Activated T-cell treated with anti-CD3 and anti-CD28 coated beads, Interleukin-2, amount 50 U/mL, for 24 hours (primary cell): ENCODE measurements around the gene NET1.
"Not testable (repeated sequence)": the region's sequence is repeated elsewhere in the genome, so short reads cannot be mapped to it uniquely, and the experiment has no call there.

Experiments
- DNase-seq: peaks from one replicate; pipeline ENCODE4 v3.0.0-alpha.2; 2020
- H3K27ac Mint-ChIP-seq: 2 replicates; pipeline ENCODE4 v1.8.0; 2020; ENCODE audit warnings: mild to moderate bottlenecking, mixed read lengths
- H3K27me3 Mint-ChIP-seq: 2 replicates; pipeline ENCODE4 v1.8.0; 2020; ENCODE audit warnings: mixed read lengths
- H3K36me3 Mint-ChIP-seq: 2 replicates; pipeline ENCODE4 v1.8.0; 2020; ENCODE audit warnings: low read depth, mixed read lengths
- H3K4me1 Mint-ChIP-seq: 2 replicates; pipeline ENCODE4 v1.8.0; 2020; ENCODE audit warnings: low read depth, mixed read lengths
- H3K4me3 Mint-ChIP-seq: 2 replicates; pipeline ENCODE4 v1.8.0; 2020; ENCODE audit warnings: mild to moderate bottlenecking, moderate library complexity, mixed read lengths
- H3K9me3 Mint-ChIP-seq: 2 replicates; pipeline ENCODE4 v1.8.0; 2020; ENCODE audit warnings: mixed read lengths

NET1 gene

DNA sequence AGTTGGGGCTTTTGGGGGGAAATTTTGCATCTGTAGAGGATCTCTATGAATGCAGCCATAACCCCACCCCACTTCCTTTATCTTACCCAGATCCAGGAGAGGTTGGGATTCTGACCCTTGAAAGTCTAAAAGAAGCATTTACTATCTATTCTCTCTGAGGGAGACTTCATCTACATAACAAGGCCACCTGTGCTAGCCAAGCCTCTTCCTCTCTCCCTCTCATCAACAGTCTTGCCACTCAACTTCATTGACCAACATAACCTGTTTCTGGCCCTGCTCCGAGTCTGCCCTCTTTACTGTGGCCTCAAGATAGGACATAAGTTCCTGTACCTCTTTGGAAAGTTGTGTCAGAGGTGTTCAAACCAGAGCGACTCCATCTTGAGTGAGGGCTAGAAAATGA is 27.1 kb upstream of the NET1 start:
- H3K9me3 Mint-ChIP-seq = peaks cover 14% of the 10 kb centered on the region
- DNase-seq = no peak
- no peaks in the 10 kb centered on the region for H3K36me3 Mint-ChIP-seq
- no peaks in the 10 kb centered on the region for H3K27me3 Mint-ChIP-seq
- H3K4me1 Mint-ChIP-seq = no peaks in the 10 kb centered on the region
- no peak overlapping the region for H3K27ac Mint-ChIP-seq
- no peak overlapping the region for H3K4me3 Mint-ChIP-seq

DNA sequence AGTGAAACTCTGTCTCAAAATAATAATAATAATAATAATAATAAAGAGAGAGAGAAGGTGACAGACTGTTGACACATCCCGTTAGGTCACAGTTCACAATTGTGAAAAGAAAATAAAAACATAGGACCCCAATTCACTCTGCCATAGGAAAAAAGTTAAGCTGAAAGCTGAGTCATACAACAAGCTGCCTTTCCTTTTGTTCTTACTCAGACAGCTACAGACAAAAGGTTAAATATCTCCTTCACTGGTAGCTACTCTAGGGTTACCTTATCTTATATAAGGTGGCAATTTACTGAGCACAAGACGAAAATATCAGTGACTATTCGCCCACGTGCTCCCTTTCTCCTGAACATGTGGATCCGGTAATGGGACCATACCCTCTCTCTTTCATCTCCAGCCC is 25.2 kb upstream of the NET1 start:
- peak overlapping the region; percentile 7 for H3K27ac Mint-ChIP-seq
- H3K36me3 Mint-ChIP-seq = no peaks in the 10 kb centered on the region
- no peaks in the 10 kb centered on the region for H3K27me3 Mint-ChIP-seq
- H3K4me3 Mint-ChIP-seq = no peak overlapping the region
- H3K9me3 Mint-ChIP-seq = peaks cover 30% of the 10 kb centered on the region
- DNase-seq = no peak
- no peaks in the 10 kb centered on the region for H3K4me1 Mint-ChIP-seq

DNA sequence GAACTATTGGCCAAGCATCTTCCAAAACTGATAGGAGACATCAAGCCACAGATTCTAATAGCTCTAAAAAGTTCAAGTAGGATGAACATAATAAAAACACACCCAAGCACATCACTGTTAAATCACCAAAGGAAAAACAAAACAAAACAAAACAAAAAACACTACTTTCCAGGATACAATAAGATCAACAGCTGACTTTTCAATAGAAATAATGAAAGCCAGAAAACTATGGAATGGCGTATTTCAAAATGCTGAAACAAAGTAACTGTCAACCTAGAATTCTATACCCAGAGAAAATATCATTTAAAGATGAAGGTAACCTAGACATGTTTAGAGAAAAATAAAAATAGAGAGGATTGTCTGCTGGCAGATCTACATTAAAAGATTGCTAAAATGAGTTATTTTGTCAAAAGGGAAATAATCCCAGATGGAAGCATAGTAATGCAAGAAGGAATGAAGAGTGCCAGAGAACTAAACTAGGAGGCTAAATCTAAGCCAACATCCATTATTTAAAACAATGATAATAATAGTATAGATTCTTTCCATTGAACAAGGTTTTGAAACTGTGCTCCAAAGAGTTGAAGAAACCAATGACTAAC is 21.7 kb upstream of the NET1 start:
- no peaks in the 10 kb centered on the region for H3K4me1 Mint-ChIP-seq
- H3K36me3 Mint-ChIP-seq = no peaks in the 10 kb centered on the region
- peaks cover 13% of the 10 kb centered on the region for H3K27me3 Mint-ChIP-seq
- DNase-seq = no peak
- peaks cover 30% of the 10 kb centered on the region for H3K9me3 Mint-ChIP-seq
- no peak overlapping the region for H3K27ac Mint-ChIP-seq
- H3K4me3 Mint-ChIP-seq = no peak overlapping the region

DNA sequence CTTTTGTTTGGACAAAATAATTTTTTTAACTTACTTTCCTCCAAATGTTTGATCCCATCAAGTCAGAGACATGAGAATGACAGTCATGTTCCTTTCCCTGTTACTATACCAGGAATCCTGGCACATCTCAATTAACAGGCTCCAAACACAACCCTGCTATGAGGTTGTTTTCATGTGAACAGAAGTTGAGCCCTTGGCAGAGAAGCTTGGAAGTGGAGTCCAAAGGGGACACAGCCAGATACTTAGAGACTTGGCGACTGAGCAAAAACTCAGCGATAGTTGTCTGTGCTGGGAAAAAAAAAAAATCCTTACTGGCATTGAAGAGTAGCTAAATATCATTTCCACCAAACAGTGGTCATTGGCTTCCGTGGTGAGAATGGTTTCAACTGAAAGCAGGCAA is 20.6 kb upstream of the NET1 start:
- Mint-ChIP-seq H3K27me3 (peaks cover 14% of the 10 kb centered on the region), H3K4me3 (no peak overlapping the region), H3K27ac (no peak overlapping the region), H3K9me3 (peaks cover 30% of the 10 kb centered on the region), H3K4me1 (no peaks in the 10 kb centered on the region), H3K36me3 (no peaks in the 10 kb centered on the region)
- DNase-seq = no peak

DNA sequence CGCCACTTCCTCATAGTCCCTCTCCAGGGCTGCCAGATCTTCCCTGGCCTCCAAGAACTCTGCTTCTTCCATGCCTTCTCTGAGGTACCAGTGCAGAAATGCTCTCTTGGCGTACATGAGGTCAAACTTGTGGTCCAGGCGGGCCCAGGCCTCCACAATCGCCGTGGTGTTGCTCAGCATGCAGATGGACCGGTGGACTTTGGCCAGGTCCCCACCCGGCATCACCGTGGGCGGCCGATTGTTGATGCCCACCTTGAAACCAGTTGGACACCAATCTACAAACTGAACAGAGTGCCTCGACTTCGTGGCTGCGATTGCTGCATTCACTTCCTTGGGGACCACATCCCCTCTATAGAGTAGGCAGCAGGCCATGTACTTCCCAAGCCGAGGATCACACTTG is 18.8 kb upstream of the NET1 start:
- Mint-ChIP-seq H3K36me3 (no peaks in the 10 kb centered on the region), H3K27me3 (peaks cover 20% of the 10 kb centered on the region), H3K9me3 (peaks cover 27% of the 10 kb centered on the region), H3K4me1 (no peaks in the 10 kb centered on the region), H3K4me3 (no peak overlapping the region), H3K27ac (no peak overlapping the region)
- DNase-seq = no peak

DNA sequence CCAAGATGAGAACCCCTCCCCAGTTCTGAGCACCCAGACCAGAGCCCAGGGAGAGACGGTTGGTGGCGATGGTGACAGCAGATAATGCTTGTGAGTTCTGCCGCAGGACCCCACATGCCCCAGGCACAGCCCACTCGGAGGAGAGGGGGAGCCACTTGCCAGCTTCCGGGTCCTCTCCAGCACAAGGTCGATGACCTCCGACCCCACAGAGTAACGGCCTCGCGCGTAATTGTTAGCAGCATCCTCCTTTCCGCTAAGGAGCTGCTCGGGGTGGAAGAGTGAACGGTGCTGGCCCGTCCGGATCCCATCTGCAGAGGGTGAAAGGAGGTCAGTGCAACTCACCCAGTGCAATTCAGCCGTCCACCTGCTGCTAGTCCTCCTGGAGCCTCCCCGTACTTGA is 17.2 kb upstream of the NET1 start:
- Mint-ChIP-seq H3K4me3 (no peak overlapping the region), H3K4me1 (no peaks in the 10 kb centered on the region), H3K27ac (no peak overlapping the region), H3K27me3 (peaks cover 29% of the 10 kb centered on the region), H3K36me3 (no peaks in the 10 kb centered on the region), H3K9me3 (peaks cover 17% of the 10 kb centered on the region)
- DNase-seq = no peak

DNA sequence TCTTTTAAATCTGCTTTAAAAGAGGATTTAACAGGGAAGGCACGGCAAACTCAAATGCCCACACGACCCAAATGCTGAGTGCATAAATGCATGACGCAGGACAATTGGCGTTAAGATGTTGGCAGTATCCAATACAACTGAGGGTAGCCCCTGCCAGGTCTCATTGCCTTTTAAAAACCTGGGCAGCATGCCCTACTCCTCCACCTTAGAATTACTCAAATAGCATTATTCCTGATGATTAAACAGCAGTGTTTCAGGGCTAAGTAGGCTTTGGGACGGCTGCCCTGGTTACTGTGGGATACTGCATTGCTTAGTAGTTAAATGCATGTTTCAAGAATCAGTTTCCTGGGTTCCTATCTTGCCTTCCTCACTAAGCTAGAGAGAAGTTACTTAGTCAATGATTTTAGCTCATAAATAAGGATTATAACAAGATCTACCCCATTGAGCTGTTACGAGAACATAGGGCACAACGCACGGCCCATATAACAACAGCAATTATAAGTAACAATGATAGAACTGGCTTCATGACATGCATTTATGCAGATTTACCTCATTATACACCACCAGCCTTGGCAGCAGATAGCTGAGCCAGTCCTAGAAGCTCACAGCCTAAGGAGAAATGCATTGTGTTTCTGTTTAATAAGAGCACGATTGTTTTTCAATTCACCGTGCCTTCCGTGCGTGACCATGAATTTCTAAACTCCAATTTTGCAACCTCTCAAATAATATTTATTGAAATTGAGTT is 15.6 kb upstream of the NET1 start:
- no peaks in the 10 kb centered on the region for H3K4me1 Mint-ChIP-seq
- H3K27me3 Mint-ChIP-seq = peaks cover 33% of the 10 kb centered on the region
- H3K27ac Mint-ChIP-seq = no peak overlapping the region
- H3K9me3 Mint-ChIP-seq = peaks cover 3% of the 10 kb centered on the region
- no peak overlapping the region for H3K4me3 Mint-ChIP-seq
- no peaks in the 10 kb centered on the region for H3K36me3 Mint-ChIP-seq
- no peak for DNase-seq

DNA sequence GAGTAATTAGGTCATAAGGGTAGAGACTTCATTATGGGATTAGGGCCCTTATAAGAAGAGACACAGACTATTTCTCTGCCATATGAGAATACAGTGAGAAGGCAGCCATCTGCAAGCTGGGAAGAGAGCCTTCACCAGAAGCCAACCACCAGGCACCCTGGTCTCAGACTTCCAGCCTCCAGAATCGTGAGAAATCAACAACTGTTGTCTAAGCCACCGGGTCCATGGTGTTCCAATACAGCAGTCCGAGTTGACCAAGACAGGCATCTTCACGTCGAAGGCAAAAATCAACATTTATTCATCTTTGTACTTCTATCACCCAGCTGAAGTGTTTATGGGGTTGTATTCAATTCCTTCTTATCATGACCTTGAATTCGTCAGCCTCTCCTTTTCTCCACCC is 13.0 kb upstream of the NET1 start:
- H3K27ac Mint-ChIP-seq = no peak overlapping the region

DNA sequence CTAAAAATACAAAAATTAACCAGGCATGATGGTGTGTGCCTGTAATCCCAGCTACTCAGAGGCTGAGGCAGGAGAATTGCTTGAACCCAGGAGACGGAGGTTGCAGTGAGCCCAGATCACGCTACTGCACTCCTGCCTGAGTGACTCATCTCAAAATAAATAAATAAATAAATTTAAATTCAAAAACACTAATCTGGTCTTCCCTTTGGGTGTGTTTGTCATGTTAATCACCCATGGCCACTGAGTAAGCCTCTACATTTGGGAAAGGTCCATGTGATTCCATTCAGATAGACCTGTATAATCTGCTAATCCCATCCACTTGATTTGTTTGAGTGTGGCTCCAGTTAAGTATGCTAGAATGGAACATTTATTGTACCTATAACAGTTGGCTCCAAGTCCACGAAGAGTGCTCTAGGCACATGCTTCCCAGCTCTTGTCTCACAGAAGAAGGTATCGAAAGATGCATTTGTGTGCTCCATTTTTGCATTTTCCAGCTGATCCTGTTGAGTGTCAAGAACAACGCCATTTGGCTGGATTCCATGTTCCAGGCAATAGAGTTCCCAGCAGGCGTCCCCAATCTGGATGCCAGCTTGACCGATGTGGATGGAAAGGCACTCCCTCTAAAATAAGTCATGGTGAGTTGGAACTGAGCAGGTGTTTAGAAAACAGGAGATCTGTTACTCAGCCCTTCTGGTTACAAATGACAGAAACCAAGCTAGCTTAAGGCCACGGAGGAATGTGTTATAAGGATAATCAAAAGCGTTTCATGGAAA is 11.7 kb upstream of the NET1 start:
- Mint-ChIP-seq H3K4me3 (no peak overlapping the region), H3K4me1 (no peaks in the 10 kb centered on the region), H3K27me3 (peaks cover 20% of the 10 kb centered on the region), H3K36me3 (no peaks in the 10 kb centered on the region), H3K27ac (no peak overlapping the region), H3K9me3 (no peaks in the 10 kb centered on the region)
- DNase-seq = no peak

More for the DNA sequence above, 13.0 kb upstream of the NET1 start:
- Mint-ChIP-seq H3K4me1 (no peaks in the 10 kb centered on the region), H3K36me3 (no peaks in the 10 kb centered on the region), H3K4me3 (no peak overlapping the region), H3K27me3 (peaks cover 20% of the 10 kb centered on the region), H3K9me3 (no peaks in the 10 kb centered on the region)
- DNase-seq = no peak

DNA sequence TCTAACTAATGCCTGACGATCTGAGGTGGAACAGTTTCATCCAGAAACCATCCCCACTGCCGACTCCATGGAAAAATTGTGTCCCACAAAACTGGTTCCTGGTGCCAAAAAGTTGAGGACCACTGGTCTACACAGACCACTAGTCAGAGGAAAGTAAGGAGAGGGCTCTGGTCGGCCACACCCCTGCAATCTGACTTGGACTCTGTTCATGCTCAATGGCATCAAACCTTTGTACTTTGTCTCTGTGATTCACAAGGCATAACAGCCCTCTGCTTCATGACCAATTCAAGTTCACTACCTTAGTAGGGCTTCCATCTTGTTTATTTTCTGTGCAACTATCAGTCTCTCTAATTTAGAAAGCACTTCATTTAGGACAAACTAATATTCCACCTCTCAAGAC is 9.6 kb upstream of the NET1 start:
- Mint-ChIP-seq H3K4me3 (no peak overlapping the region), H3K27ac (no peak overlapping the region), H3K36me3 (no peaks in the 10 kb centered on the region), H3K4me1 (no peaks in the 10 kb centered on the region), H3K9me3 (no peaks in the 10 kb centered on the region), H3K27me3 (peaks cover 14% of the 10 kb centered on the region)
- DNase-seq = no peak

DNA sequence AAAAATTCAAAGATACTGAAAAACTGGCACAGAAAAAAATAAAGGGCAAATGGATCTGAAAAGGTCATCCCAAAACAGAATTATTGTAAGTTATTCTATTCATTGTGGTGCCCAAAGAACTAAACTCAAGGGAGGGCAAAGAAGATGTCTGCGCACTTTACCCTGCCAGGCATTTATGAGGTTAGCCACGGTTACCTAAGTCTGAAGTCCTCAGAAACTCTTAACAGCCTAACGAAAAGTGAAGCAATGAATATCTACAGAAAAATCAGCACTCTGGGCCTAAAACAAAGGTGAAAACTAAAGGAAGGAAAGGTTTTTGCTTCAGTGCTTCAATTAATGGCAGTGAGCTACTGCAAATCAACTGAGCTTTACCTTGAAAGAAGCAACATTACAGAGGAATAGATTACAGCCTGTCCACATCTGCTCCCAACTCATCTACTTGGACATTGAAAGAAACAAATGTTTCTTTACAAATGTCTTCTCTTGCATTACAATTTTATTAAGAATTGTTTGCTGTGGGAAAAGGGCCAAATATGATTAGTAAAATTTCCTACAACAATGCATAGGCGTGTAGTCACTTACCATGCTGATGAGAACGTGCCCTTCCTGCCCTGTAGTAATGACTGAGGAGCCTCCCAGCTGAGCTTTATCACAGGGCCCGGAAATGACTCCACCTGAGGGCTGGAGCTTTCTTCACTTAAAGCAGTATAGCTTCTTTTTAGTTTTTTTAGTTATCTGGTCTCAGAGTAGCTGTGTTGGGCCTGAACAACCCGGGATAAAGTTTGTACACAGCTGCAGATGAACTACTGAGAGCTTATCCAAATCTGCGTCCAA is 7.9 kb upstream of the NET1 start, which contains the start of gene TUBAL3:
Gene TUBAL3 (minus strand): TSS at position 621 of the 834 bp plus-strand sequence. CDS start 36 bp downstream, at position 585.
- Mint-ChIP-seq H3K4me1 (no peaks in the 10 kb centered on the region), H3K27me3 (peaks cover 14% of the 10 kb centered on the region), H3K27ac (no peak within 1 kb of the TSS), H3K36me3 (no peaks in the 10 kb centered on the region), H3K4me3 (no peak within 1 kb of the TSS), H3K9me3 (no peaks in the 10 kb centered on the region)
- DNase-seq = no peak

DNA sequence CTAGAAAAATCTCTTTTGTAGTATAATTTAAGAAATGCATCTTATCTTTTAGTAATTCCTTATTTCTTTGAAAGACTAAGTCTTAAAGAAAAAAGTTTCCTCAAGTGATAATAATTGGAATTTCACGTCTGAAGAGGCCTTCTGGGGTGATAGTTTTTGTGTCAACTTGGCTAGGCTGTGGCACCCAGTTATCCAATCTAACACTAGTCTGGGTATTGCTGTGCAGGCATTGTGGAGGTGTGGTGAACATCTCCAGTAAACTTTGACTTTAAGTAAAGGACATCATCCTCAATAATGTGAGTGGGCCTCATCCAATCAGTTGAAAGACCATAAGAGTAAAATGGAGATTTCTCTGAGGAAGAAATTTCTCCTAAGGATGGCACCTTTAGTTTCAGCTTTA is 5.4 kb upstream of the NET1 start:
- H3K4me1 Mint-ChIP-seq = peaks cover under 1% of the 10 kb centered on the region
- no peak overlapping the region for H3K4me3 Mint-ChIP-seq
- H3K9me3 Mint-ChIP-seq = peaks cover 2% of the 10 kb centered on the region
- H3K27ac Mint-ChIP-seq = no peak overlapping the region
- no peak for DNase-seq
- H3K36me3 Mint-ChIP-seq = no peaks in the 10 kb centered on the region
- peaks cover 19% of the 10 kb centered on the region for H3K27me3 Mint-ChIP-seq

DNA sequence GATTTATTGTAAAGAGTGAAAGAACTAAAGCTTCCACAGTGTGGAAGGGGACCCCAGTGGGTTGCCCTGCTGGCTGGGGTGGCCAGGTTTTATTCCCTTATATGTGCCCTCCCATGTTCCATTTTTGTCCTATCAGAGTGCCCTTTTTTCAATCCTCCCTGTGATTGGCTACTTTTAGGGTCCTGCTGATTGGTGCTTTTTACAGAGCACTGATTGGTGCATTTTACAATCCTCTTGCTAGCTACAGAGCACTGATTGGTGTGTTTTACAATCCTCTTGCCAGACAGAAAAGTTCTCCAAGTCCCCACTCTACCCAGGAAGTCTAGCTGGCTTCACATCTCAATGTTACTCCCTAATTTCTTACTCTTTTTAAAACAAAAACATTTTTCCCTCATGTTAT is 1.6 kb upstream of the NET1 start:
- not testable (repeated sequence) for H3K27ac Mint-ChIP-seq, H3K4me3 Mint-ChIP-seq, DNase-seq, H3K9me3 Mint-ChIP-seq, H3K4me1 Mint-ChIP-seq, H3K36me3 Mint-ChIP-seq
- peaks cover 24% of the 10 kb centered on the region for H3K27me3 Mint-ChIP-seq

DNA sequence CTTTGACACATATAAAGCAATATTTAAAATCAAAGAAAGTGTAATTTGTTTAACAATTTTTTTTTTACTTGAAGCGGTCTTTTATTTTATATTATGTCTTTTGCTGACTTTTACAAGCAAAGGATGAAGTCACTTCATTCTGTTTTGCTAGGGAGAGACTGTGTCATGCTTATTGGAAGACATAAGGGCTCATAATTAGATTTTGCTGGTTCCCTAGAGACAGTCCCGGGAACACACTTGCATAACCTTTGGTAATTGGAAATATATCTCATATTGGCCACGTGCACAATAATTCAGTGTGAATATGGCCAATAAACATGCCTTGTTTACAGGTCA is 448 bp upstream of the NET1 start:
- Mint-ChIP-seq H3K27ac (peak overlapping the region; percentile 76), H3K4me1 (peaks cover 5% of the 10 kb centered on the region), H3K27me3 (peaks cover 26% of the 10 kb centered on the region), H3K36me3 (peaks cover under 1% of the 10 kb centered on the region), H3K4me3 (no peak overlapping the region), H3K9me3 (peaks cover 2% of the 10 kb centered on the region)
- DNase-seq = no peak
